Epithelial cell of proximal tubule (primary cell): Measurements from ENCODE around the gene PIGN. TPM values are rescaled to one million over a fixed set of nuclear protein-coding genes. Genes with fewer than 3 reads are reported as not detected.

ENCODE experiments used
- DNase-seq: peaks from one replicate; pipeline ENCODE4 v3.0.0-alpha.2; 2011; ENCODE audit warnings: low read depth
- H3K4me3 ChIP-seq: 2 replicates; pipeline ENCODE4 v1.5.1; 2011; ENCODE audit warnings: low read depth, mild to moderate bottlenecking, low read length
- CTCF ChIP-seq: conservative IDR thresholded peaks from 2 replicates; pipeline ENCODE4 v1.5.1; 2012; ENCODE audit warnings: low read depth, mild to moderate bottlenecking, low read length
- total RNA-seq: library from RNA; depleted of rRNA; stranded (reverse); fragments of >200 nt; gene quantifications from 2 replicates; pipeline ENCODE4 v1.2.3, GENCODE V29; 2015

PIGN gene
- total RNA-seq, 1 donor from 2014 or later = 21.4 TPM

GRCh38 chr18:62101321-62101721 is 85.5 kb downstream of the PIGN start:
- no peak overlapping the region for H3K4me3 ChIP-seq
- TF ChIP-seq CTCF = no peak
- DNase-seq = no peak

GRCh38 chr18:62098960-62099359 is 87.9 kb downstream of the PIGN start:
- no peak overlapping the region for H3K4me3 ChIP-seq
- DNase-seq = no peak
- TF ChIP-seq CTCF = no peak

- no peak for DNase-seq
- no peak for TF ChIP-seq CTCF
- no peak overlapping the region for H3K4me3 ChIP-seq
Measured at GRCh38 chr18:62097698-62098097, 89.2 kb downstream of the PIGN start.

- H3K4me3 ChIP-seq = no peak overlapping the region
- no peak for TF ChIP-seq CTCF
- no peak for DNase-seq
Measured at GRCh38 chr18:62091487-62092120, 95.3 kb downstream of the PIGN start.

- H3K4me3 ChIP-seq = no peak overlapping the region
- DNase-seq = no peak
- no peak for TF ChIP-seq CTCF
Measured at GRCh38 chr18:62089174-62089573, 97.7 kb downstream of the PIGN start.

GRCh38 chr18:62088156-62088555 is 98.7 kb downstream of the PIGN start:
- no peak for DNase-seq
- no peak overlapping the region for H3K4me3 ChIP-seq
- no peak for TF ChIP-seq CTCF

GRCh38 chr18:62085756-62086155 is 101.1 kb downstream of the PIGN start:
- no peak for DNase-seq
- TF ChIP-seq CTCF = no peak
- no peak overlapping the region for H3K4me3 ChIP-seq
